DMS114 treated with DMSO at 0.1 percent for 48 hours (cell line): ENCODE results near the gene COMT.

Experiments
- DNase-seq: peaks from one replicate; lab custom pipeline; 2025; ENCODE audit not compliant: unreplicated experiment; lab: John Stamatoyannopoulos, UW

The COMT gene

DNA sequence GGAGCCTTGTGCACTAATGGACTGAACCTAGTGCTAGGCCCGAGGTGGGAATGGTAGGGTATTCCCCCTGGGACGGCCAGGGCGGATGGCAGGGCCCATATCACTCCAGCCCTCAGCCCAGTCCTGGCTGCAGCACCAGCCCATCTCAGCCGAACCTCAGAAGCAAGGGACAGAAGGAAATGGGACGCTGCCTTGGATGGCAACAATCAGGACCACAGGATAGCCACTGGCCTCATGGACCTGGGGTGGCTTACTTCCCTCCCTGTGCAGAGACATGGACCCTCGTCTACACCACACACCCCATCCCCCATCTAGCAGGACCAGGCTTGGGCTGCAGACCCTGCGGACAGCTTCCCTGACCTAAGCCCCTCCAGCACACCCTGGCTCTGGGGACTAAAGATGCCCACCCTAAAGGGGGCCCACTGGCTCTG lies 50.9 kb downstream of the COMT start:
- DNase-seq: no peak

DNA sequence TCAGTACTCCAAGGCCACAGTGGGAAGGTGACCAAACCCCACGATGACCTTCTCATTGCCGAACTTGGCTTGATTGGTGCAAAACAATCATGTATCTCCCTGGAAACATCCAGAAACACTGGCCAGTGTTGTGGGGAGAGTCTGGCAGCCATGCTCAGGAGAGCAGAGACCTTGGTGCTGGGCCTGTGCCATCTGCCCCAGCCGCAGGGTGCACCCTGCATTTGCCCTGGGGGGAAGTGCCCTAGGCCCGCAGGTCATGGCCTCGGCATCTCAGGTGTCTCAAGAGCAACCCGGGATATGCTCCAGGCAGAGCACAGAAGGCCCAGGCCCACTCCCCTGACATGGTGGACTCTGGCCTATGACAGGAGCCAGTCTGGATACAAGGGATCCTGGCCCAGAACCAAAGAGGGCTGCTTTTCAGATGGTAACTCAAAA lies 51.4 kb downstream of the COMT start:
- DNase-seq: no peak

DNA sequence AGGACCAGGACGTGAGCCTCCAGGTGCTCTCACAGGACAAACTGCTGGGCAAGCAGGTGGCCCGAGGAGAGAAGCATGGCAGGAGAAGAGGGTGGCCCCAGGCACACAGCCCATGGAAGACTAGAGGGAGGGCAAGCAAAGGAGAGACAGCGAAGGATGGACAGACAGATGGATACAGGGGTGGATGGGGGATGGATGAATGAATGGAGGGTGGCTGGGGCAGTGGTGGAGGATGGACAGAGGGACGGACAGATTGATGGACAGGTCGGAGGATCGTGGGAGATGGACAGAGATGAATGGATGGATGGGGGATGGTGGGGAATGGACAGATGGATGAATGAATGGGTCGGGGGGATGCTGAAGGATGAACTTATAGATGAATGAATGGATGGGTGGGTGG lies 52.4 kb downstream of the COMT start:
- no peak for DNase-seq

DNA sequence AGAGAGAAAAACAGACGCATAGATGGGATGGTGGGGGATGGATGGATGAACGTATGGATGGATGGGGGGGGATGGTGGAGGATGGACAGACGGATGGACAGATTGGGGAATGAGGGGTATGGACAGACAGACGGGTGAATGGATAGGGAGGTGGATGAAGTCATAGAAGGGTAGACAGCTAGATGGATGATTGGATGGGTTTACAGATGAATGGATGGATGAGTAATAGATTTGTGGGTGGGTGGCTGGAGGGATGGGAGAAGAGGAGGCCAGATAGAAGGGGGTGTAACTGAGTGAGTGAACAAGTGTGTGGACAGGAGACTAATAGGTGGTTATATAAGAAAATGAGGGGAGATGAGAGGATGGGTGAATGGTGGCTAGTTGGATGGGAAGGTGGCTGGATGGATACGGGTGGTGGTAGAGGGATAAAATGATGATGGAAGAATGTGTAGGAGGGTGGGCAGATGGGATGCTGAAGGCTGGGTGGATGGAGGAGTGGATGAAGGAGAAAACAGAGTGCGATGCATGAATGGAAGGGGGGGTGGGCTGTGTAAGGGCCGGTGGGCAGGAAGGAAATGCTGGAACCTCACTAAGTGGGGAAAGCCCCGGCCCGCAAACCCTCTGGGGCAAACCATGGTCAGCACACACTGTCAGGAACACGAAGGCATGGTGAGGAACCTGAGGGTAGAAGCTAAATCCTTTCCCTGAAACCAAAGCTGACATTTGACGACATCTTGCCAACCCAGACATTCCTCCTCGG lies 53.5 kb downstream of the COMT start:
- DNase-seq: no peak

DNA sequence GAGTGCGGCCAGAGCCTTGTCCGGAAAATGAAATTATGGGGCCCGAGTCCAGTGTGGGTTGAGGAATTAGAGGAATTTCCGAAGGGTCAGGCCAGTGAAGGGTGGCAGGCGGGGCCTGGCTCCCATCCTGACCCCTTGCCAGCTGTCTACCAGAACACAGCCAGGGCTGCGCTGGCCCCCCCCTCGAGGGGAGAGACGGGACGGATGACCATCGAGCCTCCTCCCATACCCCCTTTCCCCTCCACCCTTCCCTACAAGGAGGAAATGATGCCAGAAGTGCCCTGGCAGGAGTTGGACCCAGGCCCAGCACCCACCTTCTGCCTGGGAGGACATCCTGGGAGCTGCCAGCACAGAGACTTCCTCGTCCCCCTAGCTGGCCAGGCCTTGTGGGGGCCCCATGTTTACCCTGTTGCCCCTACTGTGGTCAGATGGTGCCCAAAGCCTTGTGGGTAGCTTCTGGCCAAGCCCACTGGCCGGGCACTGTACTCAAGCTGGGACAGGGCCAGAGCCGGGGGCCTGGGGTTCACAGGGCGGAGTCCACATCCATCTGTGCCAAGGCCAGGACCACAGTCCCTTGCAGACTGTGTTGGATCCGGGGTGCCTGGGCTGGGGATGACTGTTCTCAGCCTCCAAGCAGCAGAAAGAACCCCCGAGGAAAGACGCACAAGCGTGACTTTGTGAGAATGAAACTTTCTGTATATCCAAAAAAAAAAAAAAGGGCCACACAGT lies 54.2 kb downstream of the COMT start:
- no peak for DNase-seq

DNA sequence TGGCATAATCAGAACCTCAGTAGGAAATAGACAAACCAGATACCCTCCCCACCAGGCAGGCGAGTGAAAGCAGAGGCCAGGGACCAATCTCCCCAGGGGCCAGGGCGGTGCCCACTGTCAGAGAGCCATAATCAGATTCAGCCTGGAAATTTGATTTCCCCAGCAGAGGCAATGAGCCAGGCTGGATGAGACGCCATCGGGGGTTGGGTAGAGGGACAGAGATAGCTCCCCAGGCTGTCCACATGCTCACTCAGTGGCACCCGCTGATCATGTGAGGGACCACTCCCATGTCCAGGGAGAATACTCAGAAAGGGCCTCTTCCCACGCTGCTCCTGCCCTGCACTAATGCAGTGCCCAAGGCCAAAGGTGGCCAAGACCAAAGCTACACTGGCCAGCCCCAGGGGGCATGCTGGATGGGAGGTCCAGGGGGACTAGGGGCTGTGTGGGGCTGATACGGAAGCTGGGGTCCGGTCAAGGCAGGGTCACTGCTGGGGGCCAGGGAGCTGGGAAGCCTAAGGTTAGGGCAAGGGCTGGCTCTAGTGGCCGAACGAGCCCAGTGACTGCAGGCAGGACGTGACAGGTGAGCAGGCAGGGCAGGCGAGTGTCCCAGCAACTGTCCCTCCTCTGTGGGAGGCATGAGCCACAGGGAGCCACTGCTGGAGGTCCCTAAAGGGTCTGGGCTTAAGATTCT lies 55.3 kb downstream of the COMT start:
- no peak for DNase-seq

DNA sequence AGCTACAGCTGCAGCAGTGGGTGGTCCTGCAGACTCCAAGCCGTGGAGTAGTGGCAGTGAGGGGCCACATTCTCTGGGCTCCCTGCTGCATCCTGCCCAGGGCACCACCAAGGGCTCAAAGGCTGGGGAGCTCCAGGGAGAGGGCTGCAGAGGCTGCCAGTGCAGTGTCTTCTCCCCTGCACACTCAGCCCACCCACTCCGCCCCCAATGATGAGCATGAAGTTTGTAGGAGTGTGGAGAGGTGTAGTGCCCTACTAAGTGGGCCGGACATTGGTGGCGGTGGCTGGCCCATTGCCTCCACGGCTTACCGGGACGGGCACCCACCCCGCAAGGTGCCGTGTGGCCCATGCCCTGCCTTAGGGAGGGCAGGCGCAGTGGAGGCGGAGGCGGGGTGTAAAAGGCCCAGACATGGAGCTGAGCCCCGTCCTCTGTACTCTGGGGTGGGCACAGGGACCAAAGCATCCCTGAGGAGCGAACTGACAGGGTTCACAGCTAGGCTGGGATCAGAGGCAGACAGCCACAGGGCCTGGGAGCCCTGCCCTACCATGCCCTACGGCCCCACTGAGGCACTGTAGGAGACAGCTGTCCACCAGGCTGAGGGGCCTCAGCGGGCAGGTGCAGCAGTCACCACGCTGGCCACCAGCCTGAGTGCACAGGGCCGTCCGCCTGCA lies 56.1 kb downstream of the COMT start:
- DNase-seq: no peak

DNA sequence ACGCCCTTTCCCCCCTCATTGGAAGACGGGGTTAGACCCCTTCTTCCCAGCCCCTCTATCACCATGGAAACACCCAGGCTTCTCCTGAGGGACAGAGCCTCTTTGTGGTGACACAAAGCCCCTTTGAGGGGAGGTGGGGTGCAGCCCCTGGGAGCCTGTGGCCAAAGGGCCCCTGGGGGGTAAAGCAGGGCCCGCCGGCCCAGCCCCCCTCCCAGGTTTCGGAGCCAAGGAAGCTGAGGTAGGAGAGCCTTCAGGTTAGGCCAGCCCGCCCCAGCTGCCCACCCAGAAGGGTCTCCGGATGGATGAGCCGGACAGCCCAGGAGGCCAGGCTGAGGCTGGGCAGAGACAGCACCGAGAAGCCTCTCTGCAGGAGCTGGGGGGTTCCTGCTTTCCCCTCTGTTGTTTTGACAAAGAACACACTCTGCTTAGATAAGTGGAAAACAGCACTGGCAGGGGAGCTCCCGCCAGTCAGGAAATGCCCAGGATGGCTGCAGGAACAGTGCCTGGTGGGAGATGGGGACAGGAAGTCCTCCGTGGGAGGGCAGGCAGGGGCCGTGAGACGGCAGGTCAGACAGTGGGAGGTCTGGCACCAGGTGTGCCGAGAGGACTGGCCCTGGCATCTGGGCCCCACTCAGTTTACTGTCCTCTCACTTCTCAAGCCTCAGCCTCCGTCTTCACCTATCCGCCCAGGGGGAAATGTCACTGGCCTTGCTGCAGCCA lies 56.8 kb downstream of the COMT start:
- DNase-seq: no peak

DNA sequence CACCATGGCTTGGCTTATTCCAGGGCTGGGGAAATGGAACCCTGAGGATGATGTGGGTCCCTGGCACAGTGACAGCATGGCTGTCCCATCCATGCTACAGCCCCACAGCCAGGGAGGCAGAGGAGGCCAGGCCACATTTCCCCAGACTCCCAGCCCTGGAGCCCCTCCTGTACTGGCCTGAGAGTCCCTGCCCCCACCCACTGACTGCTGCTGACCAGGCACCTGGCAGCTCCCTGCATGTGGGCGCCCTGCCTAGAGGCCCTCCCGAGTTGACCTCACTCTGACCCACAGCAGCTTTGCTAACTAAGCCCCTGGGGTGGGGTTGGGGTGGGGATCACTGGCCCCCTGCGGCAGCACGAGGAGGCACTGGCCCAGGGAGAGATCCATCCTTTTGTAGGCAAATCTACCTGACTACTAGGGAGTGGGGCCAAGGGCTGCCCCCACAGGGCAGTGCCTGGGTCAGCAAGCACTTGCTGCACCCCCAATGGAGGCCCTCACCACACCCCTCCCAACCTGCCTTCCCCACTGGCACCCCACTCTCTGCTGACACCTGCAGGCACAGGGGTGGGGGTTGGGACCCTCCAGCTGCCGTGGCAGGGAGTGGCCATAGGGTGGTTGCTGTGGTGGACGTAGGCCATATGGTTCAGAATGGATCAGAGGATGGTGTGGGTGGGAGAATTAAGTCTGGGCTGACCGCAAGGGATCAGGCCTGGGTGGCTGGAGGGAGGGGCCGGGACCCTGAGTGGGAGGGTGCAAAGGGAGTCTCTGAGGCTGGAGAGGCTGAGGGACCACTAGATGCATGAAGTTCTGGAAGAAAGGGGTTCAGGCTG lies 57.6 kb downstream of the COMT start:
- no peak for DNase-seq

DNA sequence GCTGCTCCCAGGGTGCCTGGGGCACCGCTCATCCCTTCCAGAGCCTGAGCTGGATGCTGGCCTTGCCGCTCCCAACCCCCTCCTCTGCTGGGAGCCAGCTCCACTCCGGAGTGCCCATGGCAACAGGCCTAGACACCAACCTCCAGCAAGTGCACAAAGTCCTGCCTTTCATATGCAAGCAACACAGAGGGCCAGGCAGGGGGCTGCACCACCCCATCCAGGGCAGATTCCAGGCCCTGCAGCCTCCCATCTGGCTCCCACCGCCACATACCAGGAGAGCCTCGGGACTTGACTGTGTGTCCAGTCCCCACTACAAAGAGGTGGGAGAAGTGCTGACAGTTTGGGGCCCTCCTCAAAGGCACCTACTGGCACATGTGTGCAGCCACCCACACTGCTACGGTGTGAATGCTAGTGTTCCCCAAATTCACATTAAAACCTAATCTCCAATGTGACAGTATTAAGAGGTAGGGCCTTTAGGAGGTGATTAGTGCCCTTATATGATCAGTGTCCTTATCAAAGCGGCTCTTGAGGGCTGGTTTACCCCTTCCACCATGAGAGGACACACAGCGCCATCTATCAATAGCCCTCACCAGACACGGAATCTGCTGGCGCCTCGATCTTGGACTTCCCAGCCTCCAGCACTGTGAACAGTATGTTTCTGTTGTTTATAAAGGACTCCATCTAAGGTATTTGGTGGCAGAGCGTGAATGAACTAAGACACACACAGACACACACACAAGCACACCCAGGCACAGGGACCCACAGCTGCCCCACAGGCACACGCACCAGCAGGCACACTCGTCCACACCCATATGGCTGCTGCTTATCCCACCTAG lies 58.9 kb downstream of the COMT start:
- no peak for DNase-seq

DNA sequence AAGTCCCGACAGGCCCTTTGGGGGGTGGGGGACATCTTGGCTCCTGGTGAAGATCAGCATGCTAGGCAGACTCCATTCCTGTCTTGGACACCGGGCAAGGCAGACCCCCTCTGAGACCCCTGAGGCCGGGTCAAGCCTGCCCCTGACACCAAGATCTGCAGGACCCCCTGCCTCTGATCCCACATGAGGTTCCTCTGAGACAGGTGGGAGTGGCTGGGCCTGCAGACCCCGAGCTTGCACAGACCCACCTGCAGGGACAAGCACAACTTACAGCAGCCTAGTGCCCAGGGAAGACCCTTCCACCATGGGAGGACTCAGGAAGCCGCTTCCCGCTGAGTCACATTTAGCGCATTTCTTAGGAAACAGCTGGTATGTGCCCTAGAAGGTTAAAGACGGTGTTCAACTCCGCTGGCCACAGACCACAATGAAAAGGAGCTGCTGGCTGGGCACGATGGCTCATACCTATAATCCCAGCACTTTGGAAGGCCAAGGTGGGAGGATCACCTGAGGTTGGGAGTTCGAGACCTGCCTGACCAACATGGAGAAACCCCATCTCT lies 59.6 kb downstream of the COMT start:
- no peak for DNase-seq

DNA sequence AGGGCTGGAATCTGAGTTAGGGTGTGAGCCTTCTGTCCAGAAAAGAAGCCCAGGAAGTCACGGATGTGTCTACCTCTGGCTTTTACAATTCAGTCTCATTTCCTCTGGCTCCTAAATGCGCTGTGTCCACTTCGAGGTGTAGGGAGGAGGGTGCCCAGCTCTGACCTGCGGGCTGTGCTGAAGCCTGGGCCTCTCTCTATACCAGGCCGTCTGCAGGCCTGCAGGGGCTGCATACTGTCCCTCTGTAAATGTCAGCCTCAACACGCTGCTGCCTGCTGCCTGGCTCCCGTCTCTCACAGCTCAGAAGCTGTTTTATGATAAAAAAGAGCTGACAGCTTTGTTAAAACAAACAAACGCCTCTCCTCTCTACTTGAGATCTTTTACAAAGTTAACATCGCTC lies 60.6 kb downstream of the COMT start:
- DNase-seq: no peak

DNA sequence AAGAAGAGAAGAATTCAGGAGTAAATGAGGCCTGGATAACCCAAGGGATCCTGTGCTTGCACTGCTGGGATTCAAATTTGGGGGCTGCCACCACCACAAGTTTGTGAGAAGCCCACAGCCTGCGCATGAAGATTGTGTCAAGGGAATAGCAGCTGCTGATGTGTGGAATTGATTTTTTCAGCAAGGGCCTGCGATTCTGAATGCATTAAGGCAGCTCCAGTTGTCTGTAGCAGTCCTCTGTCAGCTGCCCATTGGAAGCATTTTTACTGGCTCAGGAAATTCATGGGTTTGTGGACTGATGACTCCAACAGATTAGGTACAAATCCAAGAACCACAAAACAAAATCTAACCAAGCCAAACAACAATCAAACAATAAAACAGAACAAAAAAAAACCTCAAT lies 61.1 kb downstream of the COMT start:
- no peak for DNase-seq

DNA sequence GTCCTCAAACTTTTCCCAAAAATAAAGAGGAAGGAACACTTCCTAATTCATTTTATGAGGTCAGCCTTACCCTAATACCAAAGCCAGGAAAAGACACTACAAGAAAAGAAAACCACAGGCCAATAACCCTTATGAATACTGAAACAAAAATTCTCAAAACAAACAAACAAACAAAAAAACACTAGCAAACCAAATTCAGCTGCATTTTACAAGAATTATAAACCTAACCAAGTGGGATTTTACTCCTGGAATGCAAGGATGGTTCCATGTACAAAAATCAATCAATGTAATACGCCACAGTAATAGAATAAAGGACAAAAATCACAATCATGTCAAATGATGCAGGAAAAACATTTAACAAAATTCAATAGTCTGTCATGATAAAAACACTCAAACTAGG lies 61.7 kb downstream of the COMT start:
- DNase-seq: no peak

DNA sequence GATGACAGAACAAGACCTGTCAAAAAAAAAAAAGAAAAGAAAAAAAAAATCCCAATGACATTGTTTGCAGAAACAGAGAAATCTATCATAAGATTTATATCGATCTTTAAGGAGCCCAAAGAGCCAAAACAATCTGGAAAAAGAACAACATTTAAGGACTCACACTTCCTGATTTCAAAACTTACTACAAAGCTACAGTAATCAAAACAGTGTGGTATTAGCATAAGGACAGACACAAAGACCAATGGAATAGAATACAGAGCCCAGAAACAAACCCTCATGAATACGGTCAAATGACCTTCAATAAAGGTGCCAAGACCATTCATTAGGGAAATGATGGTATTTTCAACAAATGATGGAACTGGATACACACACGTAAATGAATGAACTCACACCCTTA lies 62.9 kb downstream of the COMT start:
- DNase-seq: no peak

DNA sequence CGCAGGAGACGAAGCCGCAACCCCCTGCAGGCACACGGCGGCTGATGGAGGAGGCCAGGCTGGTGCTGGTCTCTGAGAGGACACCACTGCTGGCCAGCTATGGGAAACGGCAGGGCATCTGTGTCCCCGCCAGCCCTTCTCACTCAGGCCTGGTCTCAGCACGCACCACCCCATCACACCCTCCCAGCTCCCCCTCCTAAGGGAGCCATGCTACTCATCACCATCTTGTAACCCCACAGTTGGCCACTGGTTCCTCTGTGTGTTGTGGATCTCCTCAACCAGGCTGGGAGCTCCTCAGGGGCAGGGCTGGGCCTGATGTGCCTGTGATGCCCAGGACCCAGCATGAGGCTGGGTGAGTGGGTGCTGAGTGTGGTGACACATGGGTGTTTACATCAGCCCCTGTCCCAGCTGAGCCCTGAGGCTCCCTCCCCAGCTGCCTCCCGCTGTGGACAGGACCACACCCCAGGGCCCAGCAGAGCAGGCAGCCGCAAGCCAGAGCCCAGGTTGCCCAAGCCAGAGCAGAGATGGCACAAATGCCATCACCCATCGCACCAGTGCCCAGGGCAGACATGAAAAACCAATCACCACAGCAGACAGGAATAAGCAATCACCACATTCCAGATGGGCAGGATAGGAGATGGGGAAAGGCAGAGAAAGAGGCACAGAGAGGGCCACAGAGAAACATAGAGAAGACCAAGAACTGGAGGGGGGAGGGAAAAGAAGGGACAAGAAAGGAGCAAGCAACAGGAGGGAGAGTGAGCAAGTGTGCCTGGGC lies 66.8 kb downstream of the COMT start:
- no peak for DNase-seq

DNA sequence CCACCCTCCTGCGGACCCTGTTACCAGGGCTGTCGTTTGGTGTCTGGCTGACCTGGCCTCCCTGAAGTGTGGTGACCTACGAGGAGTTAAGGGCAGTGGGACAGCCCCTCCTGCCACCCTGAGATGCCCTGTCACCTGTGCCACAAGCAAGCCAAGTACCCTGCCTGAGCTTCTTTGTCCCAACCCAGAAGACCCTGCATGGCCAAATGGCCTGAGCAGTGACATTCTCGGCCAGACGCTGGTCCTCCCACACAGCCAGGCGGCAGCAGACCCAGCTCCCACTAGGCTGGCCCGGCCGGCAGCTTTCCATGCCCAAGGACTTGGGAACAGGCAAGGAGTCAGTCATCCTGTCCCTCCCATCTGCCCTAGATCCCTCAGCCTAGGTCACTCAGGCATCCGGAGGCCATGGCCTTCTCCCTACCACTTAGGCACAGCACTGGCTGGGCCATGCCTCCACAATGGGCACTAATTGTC lies 67.5 kb downstream of the COMT start:
- DNase-seq: no peak
